Choroid plexus epithelial cell (primary cell): ENCODE data around the gene SH3GL2.

Source experiments
- DNase-seq: peaks from one replicate; pipeline ENCODE4 v3.0.0-alpha.2; 2010; ENCODE audit warnings: low read depth
- H3K4me3 ChIP-seq: 2 replicates; pipeline ENCODE4 v1.5.1; 2011; ENCODE audit warnings: low read depth, mild to moderate bottlenecking, control low read depth, low read length, moderate library complexity
- CTCF ChIP-seq: conservative IDR thresholded peaks from 2 replicates; pipeline ENCODE4 v1.5.1; 2011; ENCODE audit warnings: low read depth, mild to moderate bottlenecking, control low read depth, inconsistent platforms, low read length, moderate library complexity

Gene SH3GL2

GRCh38 chr9:17843236-17843635 is 264.4 kb downstream of the SH3GL2 start:
- H3K4me3 ChIP-seq: no peak overlapping the region
- DNase-seq: no peak
- TF ChIP-seq CTCF: no peak
